Upper lobe of right lung (tissue), 1 donor: ENCODE results near the gene POU2F3. TPM values are rescaled to one million over a fixed set of nuclear protein-coding genes. Genes with fewer than 3 reads are reported as not detected.

ENCODE experiments used
- ATAC-seq: fragments of 200-7000 bp; cut with Tn5 transposase; one replicate; pipeline ENCODE4 v1.9.1; 2020; ENCODE audit warnings: mild to moderate bottlenecking, moderate library complexity
- DNase-seq: peaks from one replicate; pipeline ENCODE4 v3.0.0-alpha.2; 2020
- H3K27ac ChIP-seq: fragments of 200-600 bp; one replicate; pipeline ENCODE4 v1.8.0; 2022
- H3K27me3 ChIP-seq: fragments of 200-600 bp; one replicate; pipeline ENCODE4 v1.8.0; 2022; ENCODE audit warnings: mild to moderate bottlenecking
- H3K36me3 ChIP-seq: fragments of 200-600 bp; one replicate; pipeline ENCODE4 v1.8.0; 2022
- H3K4me1 ChIP-seq: fragments of 200-600 bp; one replicate; pipeline ENCODE4 v1.8.0; 2022
- H3K4me3 ChIP-seq: fragments of 200-600 bp; one replicate; pipeline ENCODE4 v1.8.0; 2022; ENCODE audit warnings: mild to moderate bottlenecking
- H3K9me3 ChIP-seq: fragments of 200-600 bp; one replicate; pipeline ENCODE4 v1.8.0; 2022
- CTCF ChIP-seq: fragments of 200-600 bp; IDR thresholded peaks from one replicate; pipeline ENCODE4 v1.8.0; 2022; ENCODE audit warnings: antibody characterized with exemption
- intact Hi-C: fragments of 100-400 bp; cut with DNase I; formaldehyde crosslinking; loops from one replicate; pipeline ENCODE4 v1.11.0; 2022
- total RNA-seq: library from RNA; stranded (reverse); fragmentation: NEBNext Ultra II Directional; extraction: Animal tissue kit (Norgen Biotek cat#: 25700); gene quantifications from one replicate; pipeline ENCODE4 v1.2.1, GENCODE V29; 2021
- donor health status: DM: no; HTN: yes; CAD: no; lungs with severe emphysema.

POU2F3 gene
- total RNA-seq, 1 donor from 2014 or later: 3.0 TPM

GRCh38 chr11:120205596-120206161 lies 34.3 kb upstream of the POU2F3 start:
- Histone ChIP-seq H3K4me1 (peaks cover 19% of the 10 kb centered on the region), H3K27ac (no peak overlapping the region), H3K36me3 (no peaks in the 10 kb centered on the region), H3K27me3 (no peaks in the 10 kb centered on the region), H3K9me3 (no peaks in the 10 kb centered on the region), H3K4me3 (no peak overlapping the region)
- intact Hi-C loops: no loop called here
- ATAC-seq (no peak), DNase-seq (no peak)
- no peak for TF ChIP-seq CTCF

DNA sequence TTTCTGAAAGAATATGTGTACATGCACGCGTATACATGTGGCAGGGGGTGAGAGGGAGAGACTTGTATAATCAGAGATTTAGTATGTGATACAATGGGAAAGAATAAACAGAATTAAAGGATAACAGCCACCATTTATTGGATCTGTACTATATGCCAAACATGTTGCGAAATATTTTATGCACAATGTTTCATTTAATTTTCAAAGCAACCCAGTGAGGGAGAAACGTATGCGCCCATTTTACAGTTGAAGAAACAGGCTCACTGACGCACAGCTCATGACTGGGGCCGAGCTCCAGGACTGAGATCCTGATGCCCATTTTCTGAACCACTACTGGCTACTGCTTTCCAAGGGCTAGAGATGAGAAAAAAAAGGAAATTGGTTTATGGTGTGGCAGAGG lies 32.4 kb upstream of the POU2F3 start:
- H3K4me3 ChIP-seq: no peak overlapping the region
- peaks cover 24% of the 10 kb centered on the region for H3K4me1 ChIP-seq
- H3K9me3 ChIP-seq: no peaks in the 10 kb centered on the region
- no peak for ATAC-seq
- H3K36me3 ChIP-seq: no peaks in the 10 kb centered on the region
- no peak overlapping the region for H3K27ac ChIP-seq
- no peak for TF ChIP-seq CTCF
- no peak for DNase-seq
- no peaks in the 10 kb centered on the region for H3K27me3 ChIP-seq
- intact Hi-C loops: no loop called here

DNA sequence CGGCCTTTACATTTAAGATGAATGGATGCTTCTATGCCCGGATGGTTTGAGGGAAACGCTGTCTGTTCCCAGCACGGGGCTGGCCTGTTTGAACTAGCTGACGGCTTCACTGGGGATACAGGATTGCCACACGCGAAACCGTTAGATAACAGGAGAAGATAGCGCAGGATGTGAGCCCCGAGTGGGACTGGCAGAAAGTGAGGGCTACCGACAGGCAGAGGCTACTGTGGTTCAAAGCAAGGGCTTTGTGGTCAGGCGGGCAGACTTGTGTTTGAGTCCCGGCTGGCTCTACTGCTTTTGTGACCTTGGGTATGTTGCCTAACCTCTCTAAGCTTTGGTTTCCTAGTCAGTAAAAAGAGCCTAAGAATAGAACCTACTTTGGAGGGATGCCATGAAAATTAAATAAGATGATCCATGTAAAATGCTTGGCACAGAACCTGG lies 31.9 kb upstream of the POU2F3 start:
- DNase-seq (no peak), ATAC-seq (no peak)
- no peak for TF ChIP-seq CTCF
- H3K4me1 ChIP-seq: peaks cover 24% of the 10 kb centered on the region
- H3K27ac ChIP-seq: no peak overlapping the region
- H3K36me3 ChIP-seq: no peaks in the 10 kb centered on the region
- H3K4me3 ChIP-seq: no peak overlapping the region
- intact Hi-C loops: no loop called here
- no peaks in the 10 kb centered on the region for H3K27me3 ChIP-seq
- H3K9me3 ChIP-seq: no peaks in the 10 kb centered on the region

DNA sequence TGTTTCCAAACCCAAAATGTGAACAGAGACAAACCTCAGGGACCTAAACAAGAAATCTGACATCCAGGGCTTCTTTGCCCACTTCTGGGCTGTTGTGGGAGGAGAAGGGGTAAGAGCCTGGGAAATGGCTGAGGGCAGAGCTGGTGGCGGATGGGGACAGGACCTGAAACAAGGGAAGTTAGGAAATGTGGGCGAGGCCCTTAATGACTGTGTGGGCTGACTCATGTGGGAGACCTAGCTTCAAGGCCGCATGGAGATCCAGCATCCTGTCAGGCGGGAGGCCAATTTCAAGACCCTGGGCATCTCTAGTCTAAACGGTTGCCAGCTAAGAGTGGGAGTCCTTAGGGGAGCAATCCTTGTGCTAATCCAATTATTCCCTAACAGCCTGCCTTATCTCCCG lies 31.2 kb upstream of the POU2F3 start:
- no peak for DNase-seq
- ATAC-seq: peak; percentile 61
- H3K4me1 ChIP-seq: peaks cover 24% of the 10 kb centered on the region
- no peaks in the 10 kb centered on the region for H3K27me3 ChIP-seq
- intact Hi-C loops: no loop called here
- H3K4me3 ChIP-seq: no peak overlapping the region
- no peak for TF ChIP-seq CTCF
- H3K27ac ChIP-seq: no peak overlapping the region
- H3K36me3 ChIP-seq: no peaks in the 10 kb centered on the region
- no peaks in the 10 kb centered on the region for H3K9me3 ChIP-seq

GRCh38 chr11:120209746-120210625 lies 30.0 kb upstream of the POU2F3 start:
- H3K9me3 ChIP-seq: no peaks in the 10 kb centered on the region
- no peaks in the 10 kb centered on the region for H3K36me3 ChIP-seq
- intact Hi-C loops: no loop called here
- ATAC-seq (no peak), DNase-seq (no peak)
- peak overlapping the region; percentile 63 for H3K27ac ChIP-seq
- H3K27me3 ChIP-seq: no peaks in the 10 kb centered on the region
- H3K4me3 ChIP-seq: peak overlapping the region; percentile 64
- TF ChIP-seq CTCF: no peak
- H3K4me1 ChIP-seq: peaks cover 24% of the 10 kb centered on the region
